Nasal cavity respiratory epithelium epithelial cell of viscerocranial mucosa (primary cell): ENCODE data around the gene ASIP. TPM values are rescaled to one million over a fixed set of nuclear protein-coding genes. Genes with fewer than 3 reads are reported as not detected.

Experiments used
- total RNA-seq: library from RNA; depleted of rRNA; stranded (reverse); fragments of >200 nt; gene quantifications from 2 replicates; pipeline ENCODE4 v1.2.3, GENCODE V29; 2014

ASIP gene
- total RNA-seq: not detected in 2 replicates

GRCh38 chr20:34240693-34241615, at the start of gene ASIP:
Gene ASIP (plus strand): TSS chr20:34241423. CDS start chr20:34260375, 18,952 bp downstream.

GRCh38 chr20:34302723-34303533, 61.7 kb downstream of the ASIP start, which contains the start of gene AHCY:
Gene AHCY (minus strand): TSS chr20:34303355. CDS start chr20:34303270, 85 bp downstream.

Other genes starting within 250 kb of the ASIP start
- gene RALY, start 247.5 kb upstream of the ASIP start, total RNA-seq: 57.8 and 89.3 TPM in 2 replicates
- gene EIF2S2, start 129.2 kb upstream of the ASIP start, total RNA-seq: 175 and 189 TPM in 2 replicates
- 167 and 186 TPM in 2 replicates for gene AHCY, start 61.9 kb downstream of the ASIP start, total RNA-seq
- 99.2 and 117 TPM in 2 replicates for gene ITCH, start 121.8 kb downstream of the ASIP start, total RNA-seq